ENCODE results near the gene KRT6C.

The KRT6C gene

DNA sequence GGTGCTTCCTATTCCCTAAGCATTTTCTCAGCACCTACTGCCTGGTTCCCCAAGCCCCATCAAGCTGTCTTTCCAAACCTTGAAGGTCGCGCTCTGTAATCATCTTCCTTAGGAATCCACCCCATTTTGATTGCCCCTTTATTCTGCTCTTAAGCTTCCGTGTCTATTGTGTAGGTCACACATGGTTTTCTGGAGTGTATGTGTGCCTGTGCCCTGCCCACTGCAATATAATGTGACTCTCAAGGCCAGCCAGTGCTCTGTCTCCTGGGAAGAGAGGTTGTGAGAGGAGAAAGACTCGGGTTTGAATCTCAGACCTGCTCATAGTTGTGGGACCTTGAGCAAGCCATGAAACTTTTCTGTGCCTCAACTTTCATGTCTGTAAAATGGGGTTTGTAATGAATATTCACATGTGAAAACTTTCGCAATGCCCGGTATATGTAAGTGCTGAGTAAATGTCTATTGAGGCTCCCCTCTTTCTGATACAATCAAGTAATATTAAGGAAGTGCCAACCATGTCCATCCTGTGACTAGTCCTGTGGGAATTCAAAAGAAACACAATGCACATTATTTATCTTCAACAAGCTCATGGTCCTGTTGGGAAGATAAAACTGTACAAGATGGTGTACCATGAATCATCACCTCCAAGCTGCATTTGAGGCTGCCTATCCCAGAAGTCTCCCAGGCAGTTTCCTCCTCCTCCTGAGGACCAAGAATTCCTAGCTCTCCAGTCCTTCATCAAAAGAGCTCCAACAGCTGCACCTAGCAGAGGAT, 38.7 kb downstream of the KRT6C start:
- in situ Hi-C loops (cut with HindIII; ENCODE audit: low pct_unique_long_range_greater_than_20kb, low sequenced_read_pairs) = no loop called here

DNA sequence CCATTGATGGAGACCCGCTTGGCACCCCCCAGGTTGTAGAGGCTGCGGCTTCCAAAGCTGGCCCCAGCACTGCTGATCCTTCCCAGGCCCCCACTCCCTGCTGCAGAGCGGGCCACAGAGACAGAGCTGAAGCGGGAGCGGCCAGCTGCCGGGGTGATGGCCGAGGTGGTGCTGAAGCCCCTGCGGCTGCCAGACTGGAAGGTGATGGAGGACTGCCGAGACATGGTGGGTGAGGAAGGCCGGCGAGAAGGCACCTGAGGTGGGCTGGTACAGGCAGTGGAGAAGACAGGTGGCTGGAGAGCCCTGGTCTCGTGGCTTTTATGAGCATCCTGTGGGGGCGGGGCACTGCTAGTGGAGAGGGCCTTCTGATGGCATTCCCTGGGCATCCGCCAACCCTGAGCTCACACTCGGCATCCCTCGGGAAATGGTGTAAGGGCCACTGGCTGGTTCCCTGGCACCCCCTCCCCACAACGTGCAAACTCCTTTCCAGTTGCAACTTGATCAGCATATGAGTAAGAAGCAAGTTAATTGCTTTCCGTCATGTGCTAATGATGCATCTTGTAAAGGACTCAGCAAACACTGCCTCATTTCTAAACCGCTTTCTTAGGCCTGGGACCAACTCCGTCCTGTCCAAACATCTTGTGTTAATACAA, 39.4 kb downstream of the KRT6C start, which contains the start of gene KRT75:
Gene KRT75, minus strand, starts transcription at position 291 of the 653 bp plus-strand sequence. Its CDS starts 67 bp downstream, at position 224.
- TF ChIP-seq JUND (IDR thresholded peaks at IDR 0.05; ENCODE audit: low read depth) = no peak
- in situ Hi-C loops (cut with HindIII; ENCODE audit: low pct_unique_long_range_greater_than_20kb, low sequenced_read_pairs) = no loop called here
- no peak for DNase-seq (ENCODE audit: low read depth in 1 of 2, low spot score in 1 of 2)

More for the DNA sequence above, 38.7 kb downstream of the KRT6C start:
- no peak for TF ChIP-seq JUND (IDR thresholded peaks at IDR 0.05; ENCODE audit: low read depth)
- DNase-seq (ENCODE audit: low read depth in 1 of 2, low spot score in 1 of 2) = no peak

DNA sequence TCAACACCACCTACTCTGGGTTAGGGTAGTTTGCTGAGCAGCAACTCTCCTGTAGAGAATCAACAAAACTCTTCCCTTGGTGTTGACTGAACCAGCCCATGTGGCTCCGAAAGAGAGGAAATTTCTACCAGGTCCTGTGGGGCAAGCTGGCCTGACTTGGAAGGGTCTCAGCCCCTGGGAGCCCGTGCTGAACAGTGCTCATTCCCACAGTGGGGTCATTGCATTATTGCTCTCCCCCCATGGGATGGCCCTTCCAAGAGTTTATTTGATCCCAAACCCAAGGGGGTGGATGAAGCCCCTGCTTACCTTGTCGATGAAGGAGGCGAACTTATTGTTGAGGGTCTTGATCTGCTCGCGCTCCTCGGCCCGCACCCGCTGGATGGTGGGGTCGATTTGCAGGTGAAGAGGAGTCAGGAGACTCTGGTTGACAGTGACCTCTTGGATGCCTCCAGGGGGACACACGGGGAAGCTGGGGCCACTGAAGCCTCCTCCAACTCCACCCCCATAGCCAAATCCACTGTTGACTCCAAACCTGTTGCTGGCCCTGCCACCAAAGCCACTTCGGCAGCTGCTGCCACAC, 40.0 kb downstream of the KRT6C start:
- no peak for DNase-seq (ENCODE audit: low read depth in 1 of 2, low spot score in 1 of 2)
- no peak for TF ChIP-seq JUND (IDR thresholded peaks at IDR 0.05; ENCODE audit: low read depth)
- in situ Hi-C loops (cut with HindIII; ENCODE audit: low pct_unique_long_range_greater_than_20kb, low sequenced_read_pairs) = no loop called here

DNA sequence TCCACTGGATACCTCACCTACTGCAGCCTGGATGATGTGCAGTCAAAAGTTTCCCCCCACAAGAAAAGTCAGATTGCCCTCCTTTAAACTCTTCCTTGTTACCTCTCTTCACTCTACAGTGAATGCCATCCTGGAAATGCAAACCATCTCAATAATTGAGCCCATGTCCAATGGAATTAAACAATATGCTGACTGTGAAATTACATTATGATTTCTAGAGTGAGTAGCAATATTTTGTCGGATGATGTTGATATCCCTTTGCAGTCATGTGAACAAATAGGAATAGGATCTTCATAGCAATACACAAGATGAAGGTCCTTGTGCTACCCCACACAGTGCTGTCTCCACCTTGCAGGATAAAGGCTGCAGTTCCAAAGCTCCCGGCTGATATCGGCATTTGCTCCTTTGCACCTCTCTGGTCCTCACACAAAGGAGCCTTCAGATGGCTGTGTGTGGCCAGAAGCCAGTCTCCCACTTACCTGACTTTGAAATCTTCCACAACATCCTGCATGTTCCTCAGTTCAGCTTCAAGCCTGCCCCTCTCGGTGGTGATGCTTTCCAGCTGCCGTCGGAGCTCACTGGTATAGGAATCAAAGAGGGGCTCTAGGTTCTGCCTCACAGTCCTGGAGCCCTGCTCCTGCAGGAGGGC, 40.9 kb downstream of the KRT6C start:
- no peak for TF ChIP-seq JUND (IDR thresholded peaks at IDR 0.05; ENCODE audit: low read depth)
- in situ Hi-C loops (cut with HindIII; ENCODE audit: low pct_unique_long_range_greater_than_20kb, low sequenced_read_pairs) = no loop called here
- DNase-seq (ENCODE audit: low read depth in 1 of 2, low spot score in 1 of 2) = no peak

- DNase-seq (ENCODE audit: low read depth in 1 of 2, low spot score in 1 of 2) = peak in 1 of 2 experiments; percentile 36
- in situ Hi-C loops (cut with HindIII; ENCODE audit: low pct_unique_long_range_greater_than_20kb, low sequenced_read_pairs) = no loop called here
- no peak for TF ChIP-seq JUND (IDR thresholded peaks at IDR 0.05; ENCODE audit: low read depth)
These were observed 45.5 kb downstream of the KRT6C start for GRCh38 chr12:52428121-52428520.

DNA sequence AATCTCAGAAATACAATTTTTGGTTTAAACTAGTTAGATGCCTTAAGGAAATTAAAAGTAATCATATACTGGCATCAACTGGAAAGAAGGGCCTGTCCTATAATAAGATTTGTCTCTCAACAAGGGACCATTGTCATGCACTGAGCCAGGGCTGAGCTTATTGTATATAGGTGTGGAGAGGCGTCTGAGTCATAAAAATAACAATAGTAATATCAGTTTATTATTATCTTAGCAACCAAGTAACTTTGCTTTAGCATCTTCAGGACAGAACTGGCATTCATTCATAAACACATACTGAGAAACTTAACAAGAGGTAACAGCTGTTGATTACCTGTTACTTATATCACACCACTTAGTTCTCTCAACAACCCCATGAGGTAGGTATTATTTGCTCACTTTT, 46.5 kb downstream of the KRT6C start:
- DNase-seq (ENCODE audit: low read depth in 1 of 2, low spot score in 1 of 2) = no peak
- in situ Hi-C loops (cut with HindIII; ENCODE audit: low pct_unique_long_range_greater_than_20kb, low sequenced_read_pairs) = no loop called here
- TF ChIP-seq JUND (IDR thresholded peaks at IDR 0.05; ENCODE audit: low read depth) = no peak

- no peak for DNase-seq (ENCODE audit: low read depth in 1 of 2, low spot score in 1 of 2)
- in situ Hi-C loops (cut with HindIII; ENCODE audit: low pct_unique_long_range_greater_than_20kb, low sequenced_read_pairs) = no loop called here
- no peak for TF ChIP-seq JUND (IDR thresholded peaks at IDR 0.05; ENCODE audit: low read depth)
These were observed 47.6 kb downstream of the KRT6C start for GRCh38 chr12:52426034-52426433.

DNA sequence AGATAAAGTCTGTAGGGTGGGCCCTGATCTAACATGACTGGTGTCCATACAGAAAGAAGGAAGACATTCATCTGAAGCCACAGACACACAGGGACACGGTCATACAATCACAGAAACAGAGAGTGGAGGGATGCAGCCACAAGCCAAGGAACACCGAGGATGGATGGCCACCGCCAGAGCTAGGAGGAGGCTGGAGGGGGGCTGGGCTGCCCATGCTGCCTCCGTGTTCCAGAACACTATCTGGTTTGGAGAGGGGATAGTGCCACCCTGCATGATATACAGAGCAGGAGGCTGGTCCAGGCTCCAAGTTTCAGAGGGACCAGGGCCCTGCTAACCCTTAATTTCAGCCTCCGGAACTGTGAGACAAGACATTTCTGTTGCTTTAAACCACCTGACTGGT, 48.1 kb downstream of the KRT6C start:
- TF ChIP-seq JUND (IDR thresholded peaks at IDR 0.05; ENCODE audit: low read depth) = no peak
- in situ Hi-C loops (cut with HindIII; ENCODE audit: low pct_unique_long_range_greater_than_20kb, low sequenced_read_pairs) = no loop called here
- DNase-seq (ENCODE audit: low read depth in 1 of 2, low spot score in 1 of 2) = no peak

GRCh38 chr12:52423661-52424500, 49.7 kb downstream of the KRT6C start:
- no peak for DNase-seq (ENCODE audit: low read depth in 1 of 2, low spot score in 1 of 2)
- in situ Hi-C loops (cut with HindIII; ENCODE audit: low pct_unique_long_range_greater_than_20kb, low sequenced_read_pairs) = no loop called here
- TF ChIP-seq JUND (IDR thresholded peaks at IDR 0.05; ENCODE audit: low read depth) = no peak

- TF ChIP-seq JUND (IDR thresholded peaks at IDR 0.05; ENCODE audit: low read depth) = no peak
- in situ Hi-C loops (cut with HindIII; ENCODE audit: low pct_unique_long_range_greater_than_20kb, low sequenced_read_pairs) = no loop called here
- peak in 1 of 2 experiments; percentile 33 for DNase-seq (ENCODE audit: low read depth in 1 of 2, low spot score in 1 of 2)
These were observed 50.6 kb downstream of the KRT6C start for GRCh38 chr12:52423035-52423434.

- DNase-seq (ENCODE audit: low read depth in 1 of 2, low spot score in 1 of 2) = no peak
- no peak for TF ChIP-seq JUND (IDR thresholded peaks at IDR 0.05; ENCODE audit: low read depth)
- in situ Hi-C loops (cut with HindIII; ENCODE audit: low pct_unique_long_range_greater_than_20kb, low sequenced_read_pairs) = no loop called here
These were observed 53.9 kb downstream of the KRT6C start for GRCh38 chr12:52419656-52420055.

- TF ChIP-seq JUND (IDR thresholded peaks at IDR 0.05; ENCODE audit: low read depth) = no peak
- DNase-seq (ENCODE audit: low read depth in 1 of 2, low spot score in 1 of 2) = no peak
- in situ Hi-C loops (cut with HindIII; ENCODE audit: low pct_unique_long_range_greater_than_20kb, low sequenced_read_pairs) = no loop called here
These were observed 55.0 kb downstream of the KRT6C start for GRCh38 chr12:52418576-52419110.

Measured in T47D (cell line).